Frontal cortex (tissue), 4 donors: ENCODE results near the gene TPPP3. TPM values are rescaled to one million over a fixed set of nuclear protein-coding genes. Genes with fewer than 3 reads are reported as not detected.

Source experiments
- DNase-seq, 2 donors: peaks; one replicate each; pipeline ENCODE4 v3.0.0; 2012; ENCODE audit warnings: low spot score in 2 of 2
- FAIRE-seq: peaks from 2 replicates; lab custom pipeline; 2012; peaks lifted over from hg19 to GRCh38; lab: Jason Lieb, UNC
- total RNA-seq: library from RNA; depleted of rRNA; stranded (reverse); fragments of >200 nt; gene quantifications from one replicate; pipeline ENCODE4 v1.2.3, GENCODE V29; 2014
- donor health status: control.
- donor health status: control.
- donor health status: control.

TPPP3 gene
- 2.0 TPM for total RNA-seq

DNA sequence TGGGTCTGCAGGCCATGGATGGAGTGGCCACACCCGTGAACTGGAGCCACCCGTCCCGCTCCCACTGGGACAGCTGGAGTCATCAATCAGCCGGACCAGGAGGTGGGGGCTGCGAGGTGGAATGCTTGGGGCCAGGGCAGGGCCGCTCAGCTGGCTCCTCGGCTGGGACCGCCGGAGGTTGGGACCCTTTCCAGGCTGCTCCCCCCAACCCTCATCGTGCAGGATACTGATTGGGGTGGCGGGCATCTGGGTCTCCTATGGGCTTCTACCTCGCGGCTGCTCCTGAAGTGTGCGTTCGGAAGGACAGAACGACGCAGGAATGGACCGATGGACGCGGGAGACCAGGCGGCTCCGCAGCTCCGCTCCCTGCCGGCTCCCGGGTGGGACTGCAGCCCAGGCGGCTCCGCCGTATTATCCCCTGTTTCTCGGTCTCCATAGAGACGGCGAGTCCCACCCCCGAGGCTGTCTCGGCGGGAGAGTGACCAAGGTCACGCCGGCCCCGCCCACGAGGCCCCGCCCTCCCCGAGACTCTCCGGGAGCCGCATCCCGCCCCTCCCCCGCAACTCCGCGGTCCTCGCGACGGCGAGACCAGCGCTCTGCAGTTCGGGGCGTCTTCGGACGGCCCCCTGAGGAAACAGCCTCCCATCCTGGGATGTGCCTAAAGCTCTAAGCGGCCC, at the start of gene TPPP3:
Gene TPPP3, minus strand, starts transcription at position 388 of the 677 bp plus-strand sequence. CDS start 2,387 bp downstream, outside the sequence.
- DNase-seq (peak; percentile 90 to 95), FAIRE-seq (no peak)

DNA sequence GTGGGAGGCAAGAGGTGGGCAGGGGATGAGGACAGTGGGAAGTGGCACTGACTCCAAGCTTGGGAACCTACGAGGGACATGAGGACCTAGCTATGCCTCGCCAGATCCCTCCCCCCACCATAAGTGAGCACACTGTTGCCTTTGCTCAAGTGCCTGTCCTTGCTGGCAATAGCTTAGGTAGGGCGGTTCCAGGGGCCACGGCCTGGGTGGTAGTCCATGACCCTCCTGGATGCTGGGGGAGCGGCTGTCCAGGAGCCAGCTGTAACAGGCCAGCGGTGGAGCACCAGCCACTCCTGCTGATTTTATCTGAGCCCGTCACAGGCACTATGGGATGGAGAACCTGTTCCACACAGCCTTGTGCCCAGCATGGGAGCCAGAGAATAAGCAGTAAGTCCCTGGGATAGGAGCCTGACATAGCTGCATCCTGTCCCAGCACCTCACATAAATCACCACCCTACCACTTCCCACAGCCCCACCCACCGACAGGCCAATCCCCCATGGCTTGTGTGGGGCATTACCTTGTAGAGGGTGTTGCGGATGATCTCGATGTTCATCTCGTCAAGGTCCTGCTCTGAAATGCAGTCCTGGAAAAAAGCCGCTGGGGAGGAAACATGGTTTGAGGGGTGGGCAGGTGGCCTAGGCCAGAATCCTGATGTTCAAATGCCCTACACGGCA, 49.4 kb upstream of the TPPP3 start:
- FAIRE-seq (no peak), DNase-seq (no peak)

GRCh38 chr16:67441907-67442306, 48.6 kb upstream of the TPPP3 start:
- no peak for DNase-seq

DNA sequence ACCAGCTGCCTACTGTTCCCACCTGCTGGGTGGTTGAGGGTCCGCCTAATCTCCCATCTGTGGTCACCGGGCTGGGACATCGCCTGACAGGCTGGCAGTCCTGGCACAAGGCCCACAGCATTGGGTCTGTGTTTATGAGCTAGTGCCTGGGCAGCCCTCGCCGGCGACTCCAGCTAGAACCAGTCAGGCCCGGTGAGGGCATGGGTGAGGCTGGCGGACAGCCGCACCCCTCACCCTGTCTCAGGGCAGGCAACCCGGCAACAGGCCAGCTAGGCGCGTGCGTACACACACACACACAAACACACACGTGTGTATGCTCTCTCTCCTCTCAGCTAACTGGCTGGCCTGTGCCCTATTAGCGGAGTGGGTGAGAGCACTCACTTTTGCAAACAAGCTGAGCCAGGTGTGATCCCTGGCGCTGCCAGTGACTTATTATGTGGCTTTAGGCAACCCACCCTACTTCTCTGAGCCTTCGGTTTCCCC, 48.0 kb upstream of the TPPP3 start:
- FAIRE-seq = no peak
- peak in 1 of 2 donors; percentile 63 for DNase-seq

More at GRCh38 chr16:67441907-67442306, 48.6 kb upstream of the TPPP3 start:
- FAIRE-seq = no peak

- no peak for FAIRE-seq
- DNase-seq = no peak
Observed at GRCh38 chr16:67438824-67439393, 45.6 kb upstream of the TPPP3 start.

GRCh38 chr16:67438098-67438791, 44.9 kb upstream of the TPPP3 start:
- DNase-seq (no peak), FAIRE-seq (no peak)

DNA sequence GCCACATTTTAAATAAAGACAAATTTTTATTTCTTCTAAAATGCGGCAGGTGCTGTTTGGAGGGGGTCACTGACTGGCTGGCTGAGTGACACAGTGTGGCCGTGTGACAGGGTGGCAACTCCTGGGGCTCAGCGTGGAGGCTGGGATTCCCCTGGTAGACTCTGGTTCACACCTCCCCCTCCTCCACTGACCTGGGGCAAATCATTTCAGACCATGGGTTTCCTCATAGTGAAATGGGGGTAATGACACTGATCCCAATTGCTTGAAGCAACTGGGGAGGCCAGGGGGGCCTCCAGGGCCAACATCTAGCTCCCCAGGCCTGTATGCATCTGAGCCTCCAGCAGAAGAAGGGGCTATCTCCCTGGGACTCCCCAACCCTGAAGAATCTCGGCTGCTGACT, 44.2 kb upstream of the TPPP3 start:
- FAIRE-seq (no peak), DNase-seq (no peak)

DNA sequence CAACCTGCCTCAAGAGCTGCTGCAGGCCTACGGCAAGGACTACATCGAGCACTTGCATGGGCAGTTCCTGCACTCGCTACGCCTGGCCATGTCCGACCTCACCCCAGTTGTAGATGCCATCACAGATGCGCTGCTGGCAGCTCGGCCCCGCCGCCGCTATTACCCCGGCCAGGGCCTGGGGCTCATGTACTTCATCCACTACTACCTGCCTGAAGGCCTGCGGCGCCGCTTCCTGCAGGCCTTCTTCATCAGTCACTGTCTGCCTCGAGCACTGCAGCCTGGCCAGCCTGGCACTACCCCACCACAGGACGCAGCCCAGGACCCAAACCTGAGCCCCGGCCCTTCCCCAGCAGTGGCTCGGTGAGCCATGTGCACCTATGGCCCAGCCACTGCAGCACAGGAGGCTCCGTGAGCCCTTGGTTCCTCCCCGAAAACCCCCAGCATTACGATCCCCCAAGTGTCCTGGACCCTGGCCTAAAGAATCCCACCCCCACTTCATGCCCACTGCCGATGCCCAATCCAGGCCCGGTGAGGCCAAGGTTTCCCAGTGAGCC, 43.4 kb upstream of the TPPP3 start:
- DNase-seq (no peak), FAIRE-seq (no peak)

DNA sequence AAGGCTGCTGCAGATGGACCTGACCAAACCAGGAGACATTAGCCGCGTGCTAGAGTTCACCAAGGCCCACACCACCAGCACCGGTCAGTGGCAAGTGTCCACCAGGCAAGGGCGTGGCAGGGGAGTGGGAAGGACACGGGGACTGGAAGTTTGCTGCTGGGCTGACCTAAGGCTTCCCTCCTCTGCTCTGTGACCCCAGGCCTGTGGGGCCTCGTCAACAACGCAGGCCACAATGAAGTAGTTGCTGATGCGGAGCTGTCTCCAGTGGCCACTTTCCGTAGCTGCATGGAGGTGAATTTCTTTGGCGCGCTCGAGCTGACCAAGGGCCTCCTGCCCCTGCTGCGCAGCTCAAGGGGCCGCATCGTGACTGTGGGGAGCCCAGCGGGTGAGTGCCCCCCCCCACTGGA, 42.5 kb upstream of the TPPP3 start:
- no peak for FAIRE-seq
- DNase-seq = no peak

- FAIRE-seq (no peak), DNase-seq (no peak)
Observed at GRCh38 chr16:67433131-67433719, 39.9 kb upstream of the TPPP3 start.

DNA sequence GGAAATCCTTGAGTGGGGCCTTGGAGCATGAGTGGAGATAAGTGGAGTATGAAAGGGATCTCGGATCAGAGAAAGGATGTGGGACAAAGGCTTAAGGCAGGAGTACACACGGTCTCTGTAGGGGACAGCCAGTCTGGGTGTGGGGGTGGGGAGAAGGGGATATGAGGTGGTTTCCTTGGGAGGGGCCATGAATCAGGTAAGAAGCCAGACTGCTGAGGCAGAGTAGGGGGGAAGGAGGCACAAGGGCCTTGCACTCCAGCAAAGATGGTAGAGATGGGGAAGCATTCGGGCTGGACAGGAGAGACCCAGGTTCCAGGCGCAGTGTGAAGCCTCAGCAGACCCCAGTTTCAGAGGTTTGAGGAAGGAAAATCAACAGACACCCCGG, 39.2 kb upstream of the TPPP3 start:
- DNase-seq (no peak), FAIRE-seq (no peak)

DNA sequence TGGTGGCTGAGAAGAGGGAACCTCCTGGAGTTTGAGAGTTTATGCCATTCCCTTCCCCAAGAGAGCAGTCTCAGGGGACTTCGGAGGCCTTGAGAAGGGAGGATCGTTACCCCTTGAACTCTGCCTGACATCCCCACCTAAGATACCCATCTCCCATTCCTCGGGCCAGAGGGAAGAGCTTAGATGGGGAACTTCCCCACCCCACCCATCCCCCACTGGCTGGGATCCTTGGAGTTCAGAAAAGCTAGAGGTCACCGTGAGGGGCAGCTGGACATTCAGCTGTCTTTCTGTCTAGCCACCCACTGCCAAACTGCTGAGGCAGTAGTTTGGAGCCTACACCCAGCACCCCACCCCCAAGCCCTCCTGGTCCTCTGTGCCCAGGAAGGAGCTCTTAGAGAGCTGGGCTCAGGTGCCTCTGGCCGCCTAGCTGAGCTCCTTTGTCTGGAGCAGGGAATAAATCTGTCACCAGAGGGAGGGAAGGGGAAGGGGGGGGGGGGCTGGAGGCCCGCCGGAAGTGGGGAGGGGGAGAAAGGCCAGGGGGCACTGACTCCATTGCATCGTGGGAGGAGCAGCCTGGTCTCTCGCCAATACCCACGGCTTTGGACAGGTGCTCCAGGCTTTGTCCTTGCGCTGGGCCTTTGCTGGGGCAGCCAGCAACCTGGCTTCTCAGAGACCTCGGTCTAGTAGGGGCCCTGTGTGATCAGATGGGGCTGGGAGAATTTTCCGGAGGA, 38.6 kb upstream of the TPPP3 start:
- FAIRE-seq (no peak), DNase-seq (no peak)

- DNase-seq (peak; percentile 79 to 83), FAIRE-seq (no peak)
Observed at GRCh38 chr16:67430977-67431774, 37.9 kb upstream of the TPPP3 start, which contains the start of gene HSD11B2. Gene HSD11B2 (plus strand): TSS chr16:67431121. CDS start chr16:67431249, 128 bp downstream.

DNA sequence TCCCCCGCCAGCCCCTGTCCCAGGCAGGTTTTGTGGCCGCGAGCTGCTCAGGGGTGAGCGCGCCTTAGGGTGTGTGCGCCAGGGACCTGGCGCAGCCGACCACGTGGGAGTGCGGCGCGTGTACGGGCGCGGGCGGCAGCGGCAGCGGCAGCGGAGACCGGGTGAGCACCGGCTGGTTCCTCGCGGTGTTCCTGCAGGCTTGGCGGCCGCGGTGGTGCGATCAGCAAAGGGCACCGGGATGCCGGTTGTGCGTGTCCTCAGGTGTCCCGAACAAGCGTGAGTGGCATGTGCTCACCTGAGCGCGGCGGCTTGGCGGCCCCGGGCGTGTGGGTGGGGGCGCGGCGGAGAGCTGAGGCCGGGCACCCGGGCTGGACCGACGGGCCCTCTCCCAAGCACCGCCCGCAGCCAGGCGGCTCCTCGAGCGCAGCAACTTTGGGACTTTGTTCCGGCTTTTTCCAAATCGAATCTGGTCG, 37.2 kb upstream of the TPPP3 start:
- FAIRE-seq (no peak), DNase-seq (peak in 1 of 2 donors; percentile 47)

DNA sequence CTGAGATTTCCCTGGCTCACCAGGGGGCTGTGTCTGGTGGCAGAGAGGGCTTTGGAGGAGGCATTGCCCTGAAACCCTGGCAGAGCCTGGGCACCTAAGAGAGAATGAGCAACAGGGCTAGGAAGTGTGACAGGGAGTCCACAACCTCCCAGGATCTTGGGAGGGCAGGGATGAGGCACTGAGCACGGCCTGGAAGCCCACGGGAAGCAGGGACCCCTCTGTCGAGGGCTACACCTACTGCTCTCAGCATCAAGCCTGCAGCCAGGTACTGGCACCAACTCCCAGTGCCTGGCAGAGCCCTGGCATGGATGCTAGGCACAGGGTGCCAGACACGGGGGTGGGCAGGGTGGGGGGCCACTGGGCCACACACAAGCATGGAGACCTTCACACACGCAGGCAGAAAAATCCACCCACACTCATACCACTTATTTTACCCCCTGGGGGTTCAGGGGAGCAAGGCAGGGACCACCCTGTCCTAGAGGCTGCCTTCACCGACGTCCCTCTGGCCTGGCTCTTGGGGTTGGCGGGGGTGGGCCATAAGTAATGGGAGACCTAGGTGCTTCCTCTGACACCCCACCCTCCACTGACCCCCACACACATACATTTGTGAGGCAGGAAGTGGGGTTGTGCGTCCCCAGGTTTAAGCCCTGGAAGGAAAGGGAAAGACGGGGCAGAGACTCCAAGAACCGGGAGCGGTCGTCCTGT, 36.7 kb upstream of the TPPP3 start:
- DNase-seq (no peak), FAIRE-seq (no peak)

DNA sequence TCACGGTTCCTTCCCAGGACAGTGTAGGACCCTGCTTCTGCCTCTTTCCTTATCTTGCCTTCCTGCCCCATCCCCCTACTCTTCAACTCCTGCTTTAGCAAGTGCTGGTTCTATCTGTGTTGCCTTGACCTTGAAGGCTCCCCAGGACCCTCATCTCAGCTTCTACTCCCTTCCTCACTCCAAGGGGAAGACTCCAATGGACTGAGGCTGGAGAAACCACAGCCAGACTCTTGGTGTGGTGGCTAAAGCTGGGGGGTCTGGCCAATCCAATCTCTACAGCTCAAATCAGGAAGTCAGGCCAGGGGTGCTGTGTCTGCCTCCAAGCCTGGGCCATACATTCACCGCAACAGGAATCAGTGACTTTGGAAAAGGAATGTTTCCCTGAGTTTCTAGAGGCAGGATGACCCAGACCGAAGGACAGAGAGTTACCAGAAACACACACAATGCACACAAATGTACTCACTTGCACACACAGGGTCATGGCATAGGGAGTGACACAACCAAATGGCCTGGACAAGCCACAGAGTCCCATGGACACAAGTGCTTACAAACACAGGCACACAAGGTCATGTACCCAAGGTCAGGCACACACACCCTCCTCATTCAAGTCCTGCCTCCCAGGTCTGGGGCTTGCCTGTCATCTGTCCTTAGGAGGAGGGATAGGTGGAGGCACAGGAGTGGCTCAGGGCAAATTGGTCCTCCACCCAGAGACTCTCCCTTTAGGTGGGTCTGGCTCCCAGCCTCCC, 35.9 kb upstream of the TPPP3 start:
- DNase-seq (no peak), FAIRE-seq (no peak)
